Upper lobe of left lung (tissue), 6 donors: ENCODE data around the gene ARID3B. TPM values are rescaled to one million over a fixed set of nuclear protein-coding genes. Genes with fewer than 3 reads are reported as not detected.

Source experiments
- ATAC-seq, 2 donors: fragments of 200-7000 bp; cut with Tn5 transposase; one replicate each; pipeline ENCODE4 v1.9.1; 2022; ENCODE audit warnings: mild to moderate bottlenecking in 2 of 2, moderate library complexity in 2 of 2; ENCODE audit not compliant: low FRiP score in 2 of 2
- DNase-seq, 2 donors: peaks; one replicate each; pipeline ENCODE4 v3.0.0-alpha.2; 2019 to 2020
- H3K27ac ChIP-seq, 4 donors: fragments of 200-600 bp; sonication (generic); one replicate each; pipeline ENCODE4 v1.5.1; 2016 to 2019
- H3K27me3 ChIP-seq, 4 donors: fragments of 200-600 bp; sonication (generic); one replicate each; pipeline ENCODE4 v1.5.1; 2017 to 2019
- H3K36me3 ChIP-seq, 4 donors: fragments of 200-600 bp; sonication (generic); one replicate each; pipeline ENCODE4 v1.5.1; 2016 to 2019
- H3K4me1 ChIP-seq, 4 donors: fragments of 200-600 bp; sonication (generic); one replicate each; pipeline ENCODE4 v1.5.1; 2018 to 2019
- H3K4me3 ChIP-seq, 4 donors: fragments of 200-600 bp; sonication (generic); one replicate each; pipeline ENCODE4 v1.5.1; 2017 to 2019; ENCODE audit warnings: mild to moderate bottlenecking in 2 of 4, moderate library complexity in 1 of 4
- H3K9me3 ChIP-seq, 4 donors: fragments of 200-600 bp; sonication (generic); one replicate each; pipeline ENCODE4 v1.5.1; 2018 to 2019
- CTCF ChIP-seq, 6 experiments: fragments of 450-650 bp in 4 of 6; fragments of 200-600 bp in 2 of 6; sonication (generic) in 2 of 6; IDR thresholded peaks; one replicate each; pipeline ENCODE4 v1.5.1; 2016 to 2019; ENCODE audit warnings: antibody characterized with exemption in 6 of 6
- EP300 ChIP-seq, 4 donors: sonication (generic); formaldehyde crosslinking; IDR thresholded peaks; one replicate each; pipeline ENCODE4 v1.5.1; 2017; ENCODE audit warnings: antibody characterized with exemption in 4 of 4, control low read depth in 2 of 4
- POLR2A ChIP-seq, 4 donors: fragments of 450-650 bp; IDR thresholded peaks; one replicate each; pipeline ENCODE4 v1.5.1; 2016 to 2017; ENCODE audit warnings: antibody characterized with exemption in 4 of 4, mild to moderate bottlenecking in 2 of 4
- POLR2AphosphoS5 ChIP-seq, 2 donors: sonication (generic); formaldehyde crosslinking; IDR thresholded peaks; one replicate each; pipeline ENCODE4 v1.5.1; 2017; ENCODE audit warnings: antibody characterized with exemption in 2 of 2
- WGBS, 2 donors: methylation state at CpG; one replicate each; pipeline ENCODE4 v1.1.5; 2017 to 2018; 5-methylcytosine and 5-hydroxymethylcytosine counted together
- total RNA-seq, 6 donors: library from RNA; depleted of rRNA in 4 of 6; stranded (reverse); fragments of >200 nt in 4 of 6; gene quantifications; one replicate each; pipeline versions ENCODE4 v1.1.0 to v1.2.1, GENCODE V29; 2016 to 2021
- donor health status: DM: no; HTN: no; CAD: no; lungs with moderate emphysema.
- donor health status: DM: no; HTN: yes; CAD: no; lungs with severe emphysema.

ARID3B gene
- 10 to 100 TPM; 11.0 to 36.7 (median 14.6) TPM for total RNA-seq

GRCh38 chr15:74540761-74541493 is at the start of gene ARID3B:
Gene ARID3B, plus strand, starts transcription at chr15:74541220. Its CDS starts 2,717 bp downstream, at chr15:74543937.
- peaks cover 20 to 42% (median 28%) of the 10 kb centered on the region in 4 donors for H3K4me1 ChIP-seq

GRCh38 chr15:74496648-74497047 is 44.4 kb upstream of the ARID3B start:
- Histone ChIP-seq H3K36me3 (no peaks in the 10 kb centered on the region), H3K4me1 (no peaks in the 10 kb centered on the region), H3K9me3 (no peaks in the 10 kb centered on the region), H3K27me3 (no peaks in the 10 kb centered on the region), H3K4me3 (no peak overlapping the region), H3K27ac (no peak overlapping the region)
- 96 to 98% methylated on average over 3 of the region's 3 CpGs for WGBS, 2 donors
- no peak for TF ChIP-seq EP300 (IDR thresholded peaks at IDR 0.05)
- TF ChIP-seq CTCF (IDR thresholded peaks at IDR 0.05): no peak
- TF ChIP-seq POLR2A (IDR thresholded peaks at IDR 0.05): no peak
- no peak for TF ChIP-seq POLR2AphosphoS5 (IDR thresholded peaks at IDR 0.05)
- no peak for ATAC-seq
- DNase-seq: no peak

More at GRCh38 chr15:74540761-74541493, at the start of gene ARID3B:
- ATAC-seq: peak; percentile 98 to 99
- H3K9me3 ChIP-seq: no peaks in the 10 kb centered on the region
- peaks cover 0 to 8% (median under 1%) of the 10 kb centered on the region in 4 donors for H3K36me3 ChIP-seq
- H3K4me3 ChIP-seq: peak within 1 kb of the TSS; percentile 93 to 99 (median 96)
- TF ChIP-seq CTCF (IDR thresholded peaks at IDR 0.05): no peak
- peak in 3 of 4 donors; percentile 36 to 86 (median 43) for TF ChIP-seq POLR2A (IDR thresholded peaks at IDR 0.05)
- peak; percentile 68 to 76 for TF ChIP-seq POLR2AphosphoS5 (IDR thresholded peaks at IDR 0.05)
- TF ChIP-seq EP300 (IDR thresholded peaks at IDR 0.05): no peak
- DNase-seq: peak; percentile 95 to 98
- H3K27ac ChIP-seq: peak within 1 kb of the TSS; percentile 86 to 95 (median 92)
- no peaks in the 10 kb centered on the region for H3K27me3 ChIP-seq
- WGBS, 2 donors: 0 to 1% methylated on average over 24 to 49 of the region's 73 CpGs

- Histone ChIP-seq H3K36me3 (no peaks in the 10 kb centered on the region), H3K4me1 (no peaks in the 10 kb centered on the region), H3K9me3 (no peaks in the 10 kb centered on the region), H3K27ac (no peak overlapping the region), H3K4me3 (no peak overlapping the region), H3K27me3 (no peaks in the 10 kb centered on the region)
- TF ChIP-seq EP300 (IDR thresholded peaks at IDR 0.05): no peak
- TF ChIP-seq POLR2AphosphoS5 (IDR thresholded peaks at IDR 0.05): no peak
- TF ChIP-seq POLR2A (IDR thresholded peaks at IDR 0.05): no peak
- no peak for TF ChIP-seq CTCF (IDR thresholded peaks at IDR 0.05)
- ATAC-seq (no peak), DNase-seq (no peak)
- 83 to 87% methylated on average over 2 of the region's 2 CpGs for WGBS, 2 donors
These were observed 43.4 kb upstream of the ARID3B start for GRCh38 chr15:74497584-74497983.

- no peaks in the 10 kb centered on the region for H3K9me3 ChIP-seq
- no peak for DNase-seq
- H3K27ac ChIP-seq: no peak overlapping the region
- no peak for TF ChIP-seq POLR2A (IDR thresholded peaks at IDR 0.05)
- TF ChIP-seq EP300 (IDR thresholded peaks at IDR 0.05): no peak
- no peak for TF ChIP-seq POLR2AphosphoS5 (IDR thresholded peaks at IDR 0.05)
- no peak for TF ChIP-seq CTCF (IDR thresholded peaks at IDR 0.05)
- ATAC-seq: no peak
- H3K36me3 ChIP-seq: no peaks in the 10 kb centered on the region
- WGBS, 2 donors: 86 to 92% methylated on average over 2 of the region's 2 CpGs
- no peaks in the 10 kb centered on the region for H3K4me1 ChIP-seq
- no peak overlapping the region for H3K4me3 ChIP-seq
- no peaks in the 10 kb centered on the region for H3K27me3 ChIP-seq
These were observed 41.7 kb upstream of the ARID3B start for GRCh38 chr15:74499366-74499765.

GRCh38 chr15:74500401-74500800 is 40.6 kb upstream of the ARID3B start:
- no peaks in the 10 kb centered on the region for H3K4me1 ChIP-seq
- H3K27me3 ChIP-seq: no peaks in the 10 kb centered on the region
- H3K4me3 ChIP-seq: no peak overlapping the region
- H3K9me3 ChIP-seq: no peaks in the 10 kb centered on the region
- TF ChIP-seq EP300 (IDR thresholded peaks at IDR 0.05): no peak
- no peak overlapping the region for H3K27ac ChIP-seq
- H3K36me3 ChIP-seq: no peaks in the 10 kb centered on the region
- 90 to 98% methylated on average over 2 of the region's 2 CpGs for WGBS, 2 donors
- ATAC-seq (no peak), DNase-seq (no peak)
